GM21360 (cell line): Measurements from ENCODE around the gene UVSSA.
"Not testable (repeated sequence)": the region's sequence is repeated elsewhere in the genome, so short reads cannot be mapped to it uniquely, and the experiment has no call there.

Source experiments
- ATAC-seq: cut with Tn5 transposase; IDR thresholded peaks from one replicate; pipeline ENCODE4 v1.9.1; 2021; ENCODE audit warnings: mild to moderate bottlenecking, moderate library complexity; ENCODE audit not compliant: unreplicated experiment

The UVSSA gene

DNA sequence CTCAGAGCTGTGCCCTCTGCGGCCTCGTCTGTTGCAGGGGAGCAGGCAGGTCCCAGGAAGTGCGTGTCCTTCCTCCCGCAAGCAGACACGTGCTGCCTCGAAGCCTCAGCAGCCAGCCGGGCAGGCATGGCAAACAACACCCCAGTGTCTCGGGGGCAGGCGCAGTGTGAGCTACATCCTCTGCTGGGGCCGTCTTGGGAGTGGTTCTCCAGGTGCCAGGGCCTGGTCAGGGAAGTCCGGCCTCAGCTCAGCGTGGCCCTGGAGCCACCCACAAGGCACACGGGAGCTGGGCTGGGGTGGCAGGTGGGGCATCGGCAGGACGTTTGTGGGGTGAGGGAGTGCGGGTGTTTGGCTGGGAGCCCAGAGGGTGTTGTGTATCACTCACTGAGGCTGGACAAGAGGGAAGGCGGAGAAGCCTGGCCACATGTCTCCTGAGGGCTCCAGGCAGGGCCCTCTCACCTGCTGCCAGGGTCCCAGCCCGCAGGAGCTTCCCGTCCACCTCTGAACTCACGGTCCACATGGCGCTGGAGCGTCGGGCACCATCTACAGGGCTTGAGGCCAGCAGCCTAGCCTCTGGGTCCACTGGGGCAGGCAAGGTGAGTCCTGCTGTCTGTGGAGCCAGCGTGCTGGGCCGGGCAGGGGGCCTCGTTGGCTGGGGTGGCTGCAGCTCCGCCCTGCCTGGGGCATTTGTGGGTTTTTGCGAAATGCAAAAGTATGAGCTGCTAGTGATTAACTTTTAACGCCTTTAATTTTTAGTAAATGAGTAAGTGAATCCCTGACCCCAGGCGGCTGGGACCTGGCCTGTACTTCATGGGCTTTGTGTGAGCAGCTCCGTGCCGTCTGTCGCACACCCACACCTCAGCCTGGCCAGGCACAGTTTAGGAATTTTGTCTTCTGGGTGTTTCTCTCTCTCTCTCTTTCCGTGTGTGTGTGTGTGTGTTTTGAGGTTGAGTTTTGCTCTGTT is 17.3 kb upstream of the UVSSA start:
- ATAC-seq, result no peak

DNA sequence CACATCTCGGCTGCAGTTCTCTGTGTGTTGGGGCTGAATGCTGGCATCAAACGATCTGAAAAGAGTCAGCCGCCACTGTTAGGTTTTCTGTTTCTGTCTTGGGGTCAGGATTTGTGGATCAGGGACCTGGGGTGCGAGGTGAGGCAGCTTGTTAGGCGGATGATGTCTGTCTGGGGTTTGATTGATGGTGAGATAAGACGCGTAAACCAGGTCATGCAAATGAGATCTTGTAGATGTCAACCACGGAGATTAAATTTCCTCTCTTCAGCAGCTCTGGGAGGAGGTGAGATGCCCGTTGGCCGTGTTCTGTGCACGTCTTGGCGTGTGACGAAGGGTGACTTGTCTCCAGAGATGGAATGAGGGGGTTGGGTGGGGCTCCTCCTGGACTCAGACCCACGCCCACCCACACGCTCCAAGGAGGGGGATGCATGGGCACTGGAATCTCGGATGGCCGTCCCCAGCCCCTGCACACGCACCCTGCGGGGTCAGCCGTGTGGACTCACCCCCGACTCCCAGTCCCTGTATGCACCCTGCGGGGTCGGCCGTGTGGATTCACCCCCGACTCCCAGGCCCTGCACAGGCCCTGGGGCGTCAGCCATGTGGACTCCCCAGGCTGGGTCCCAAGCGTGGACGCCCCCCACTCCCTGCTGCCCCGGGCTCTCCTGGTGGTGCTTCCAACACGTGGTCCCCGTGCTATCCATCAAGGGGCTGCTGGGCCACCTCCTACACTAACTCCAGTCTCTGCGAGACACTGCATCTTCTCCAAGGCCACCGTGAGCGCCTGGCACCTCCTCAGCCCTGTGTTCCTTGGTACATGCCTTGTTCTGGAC is 16.0 kb upstream of the UVSSA start:
- ATAC-seq, result no peak

DNA sequence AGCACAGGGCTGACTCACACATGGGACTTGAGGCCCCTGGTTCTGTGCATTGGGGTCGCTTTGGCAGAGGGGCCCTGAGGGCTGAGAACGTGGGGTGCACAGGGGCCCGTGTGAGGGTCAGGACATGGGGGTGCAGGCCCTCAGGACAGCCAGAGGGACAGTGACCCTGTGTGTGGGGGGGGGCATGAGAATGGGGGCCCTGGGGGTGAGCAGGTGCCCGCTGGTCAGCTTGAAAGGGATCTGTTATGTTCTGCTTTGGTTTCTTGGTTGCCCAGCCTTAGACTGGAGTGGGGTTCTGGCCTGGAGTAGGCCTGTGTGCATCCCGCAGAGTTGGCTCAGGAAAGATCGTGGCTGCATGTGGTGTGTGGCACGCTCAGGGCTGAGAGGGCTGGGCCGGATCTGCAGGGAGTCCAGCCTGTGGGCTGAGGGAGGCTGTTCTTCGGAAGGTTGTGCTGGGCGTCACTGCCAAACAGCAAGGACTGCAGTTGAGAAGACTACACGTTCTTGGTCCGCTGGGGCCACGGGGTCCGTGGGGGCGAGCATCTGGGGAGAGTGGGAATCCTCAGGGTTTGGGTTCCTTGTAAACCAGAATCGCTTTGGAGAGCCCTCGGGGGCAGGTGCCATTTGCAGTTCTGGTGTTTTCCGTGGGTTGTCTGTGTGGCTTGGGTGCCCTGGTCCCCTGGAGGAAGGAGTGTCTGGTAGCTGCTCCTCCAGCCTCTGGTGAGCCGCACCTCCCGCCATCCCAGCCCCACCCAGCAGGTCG is 15.2 kb upstream of the UVSSA start:
- no peak for ATAC-seq

DNA sequence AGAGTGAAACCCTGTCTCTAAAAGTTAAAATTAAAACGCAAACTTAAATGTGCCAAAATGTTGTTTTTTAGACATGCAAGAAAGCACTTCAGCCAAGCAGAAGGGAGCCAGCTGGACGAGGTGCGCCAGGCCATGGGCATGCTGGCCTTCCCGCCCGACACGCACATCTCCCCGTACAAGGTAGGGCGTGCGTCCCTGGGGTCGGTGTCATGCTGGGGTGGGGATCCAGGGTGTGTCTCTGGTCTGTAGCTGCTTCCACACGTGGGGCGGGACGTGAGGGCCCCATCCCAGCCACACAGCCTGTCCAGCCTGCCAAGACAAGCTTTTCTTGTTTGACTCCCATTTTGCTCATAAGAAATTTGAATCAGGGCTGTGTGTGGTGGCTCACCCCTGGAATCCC is 14.3 kb upstream of the UVSSA start:
- no peak for ATAC-seq

DNA sequence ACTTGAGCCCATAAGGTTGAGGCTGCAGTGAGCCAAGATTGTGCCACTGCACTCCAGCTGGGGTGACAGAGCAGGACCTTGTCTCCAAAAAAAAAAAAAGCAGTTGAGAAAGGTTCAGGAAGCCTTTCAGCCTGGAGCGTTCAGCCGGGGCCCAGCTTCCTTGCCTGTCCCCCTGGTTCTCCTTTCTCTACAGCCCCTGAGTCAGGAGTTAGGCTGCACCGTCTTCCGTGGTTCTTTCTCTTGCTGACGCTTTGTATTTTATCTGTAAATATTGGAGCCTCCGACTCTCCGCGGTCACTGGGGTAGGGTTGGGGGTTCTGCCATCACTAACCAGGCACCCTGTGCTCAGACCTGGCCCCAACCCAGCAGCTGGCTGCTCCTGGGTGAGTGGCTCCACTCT is 13.8 kb upstream of the UVSSA start:
- ATAC-seq, result no peak

DNA sequence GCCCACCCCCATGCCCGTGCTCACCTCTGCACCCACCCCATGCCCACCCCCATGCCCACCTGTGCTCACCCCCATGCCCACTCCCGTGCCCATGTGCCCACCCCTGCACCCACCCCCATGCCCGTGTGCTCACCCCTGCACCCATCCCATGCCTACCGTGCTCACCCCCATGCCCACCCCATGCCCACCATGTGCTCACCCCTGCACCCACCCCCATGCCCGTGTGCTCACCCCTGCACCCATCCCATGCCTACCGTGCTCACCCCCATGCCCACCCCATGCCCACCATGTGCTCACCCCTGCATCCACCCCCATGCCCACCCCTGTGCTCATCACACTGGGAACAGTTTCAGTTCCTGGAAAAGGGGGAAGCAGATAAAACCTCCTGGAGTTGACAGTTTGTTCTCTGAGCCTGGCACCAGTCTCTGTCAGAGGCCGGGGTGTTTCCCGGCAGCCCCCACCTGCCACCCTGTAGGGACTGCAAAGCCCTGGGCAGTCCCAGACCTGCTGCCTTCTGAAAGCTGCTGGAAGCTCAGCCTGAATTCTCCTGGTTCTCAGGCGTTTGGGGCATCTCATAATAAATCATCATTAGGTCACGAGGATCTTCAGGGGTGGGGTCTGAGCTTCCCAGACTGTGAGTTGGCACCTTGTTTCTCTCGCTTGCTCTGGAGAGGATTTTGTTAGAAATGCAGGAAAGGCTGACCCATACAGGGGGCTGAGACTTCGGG is 13.0 kb upstream of the UVSSA start:
- ATAC-seq, result not testable (repeated sequence)

DNA sequence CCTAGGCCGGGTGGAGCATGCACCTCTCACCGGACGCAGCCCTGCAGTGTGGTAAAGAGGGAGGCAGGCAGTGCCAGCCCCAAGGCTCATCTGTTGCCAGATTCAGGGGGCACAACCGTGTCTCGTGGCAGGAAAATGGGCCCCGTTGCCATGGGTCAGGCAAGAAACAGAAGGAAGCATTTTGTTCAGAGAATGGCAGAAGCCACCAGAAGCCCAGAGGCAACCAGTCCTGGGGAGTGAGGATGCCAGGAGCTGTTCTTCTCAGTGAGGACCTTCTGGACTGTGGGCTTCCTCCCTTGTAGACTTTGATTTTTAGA is 12.5 kb upstream of the UVSSA start:
- ATAC-seq, result no peak

DNA sequence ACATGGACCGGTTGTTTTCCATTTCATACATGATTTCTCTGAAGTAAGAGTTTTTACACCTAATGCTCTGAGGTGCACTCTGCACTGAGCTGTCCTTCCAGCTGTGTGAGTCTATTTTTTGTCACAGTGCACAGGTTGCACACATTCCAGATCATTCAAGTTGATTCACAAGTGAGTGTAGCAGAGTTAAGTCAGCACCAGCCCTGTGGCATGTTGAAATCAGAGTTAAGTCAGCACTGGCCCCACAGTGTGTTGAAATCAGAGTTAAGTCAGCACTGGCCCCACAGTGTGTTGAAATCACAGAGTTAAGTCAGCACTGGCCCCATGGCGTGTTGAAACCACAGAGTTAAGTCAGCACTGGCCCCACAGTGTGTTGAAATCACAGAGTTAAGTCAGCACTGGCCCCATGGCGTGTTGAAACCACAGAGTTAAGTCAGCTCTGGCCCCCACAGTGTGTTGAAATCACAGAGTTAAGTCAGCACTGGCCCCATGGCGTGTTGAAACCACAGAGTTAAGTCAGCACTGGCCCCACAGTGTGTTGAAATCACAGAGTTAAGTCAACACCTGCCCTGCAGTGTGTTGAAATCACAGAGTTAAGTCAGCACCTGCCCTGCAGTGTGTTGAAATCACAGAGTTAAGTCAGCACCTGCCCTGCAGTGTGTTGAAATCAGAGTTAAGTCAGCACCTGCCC is 11.7 kb upstream of the UVSSA start:
- not testable (repeated sequence) for ATAC-seq

DNA sequence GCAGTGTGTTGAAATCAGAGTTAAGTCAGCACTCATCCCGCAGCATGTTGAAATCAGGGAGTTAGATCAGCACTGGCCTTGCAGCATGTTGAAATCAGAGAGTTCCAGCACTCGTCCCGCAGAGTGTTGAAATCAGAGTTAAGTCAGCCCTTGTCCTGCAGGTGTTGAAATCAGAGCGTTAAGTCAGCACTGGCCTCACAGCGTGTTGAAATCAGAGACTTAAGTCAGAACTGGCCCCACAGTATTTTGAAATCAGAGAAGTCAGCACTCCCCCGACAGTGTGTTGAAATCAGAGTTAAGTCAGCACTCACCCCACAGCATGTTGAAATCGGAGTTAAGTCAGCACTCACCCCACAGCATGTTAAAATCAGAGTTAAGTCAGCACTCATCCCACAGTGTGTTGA is 10.9 kb upstream of the UVSSA start:
- ATAC-seq, result no peak

DNA sequence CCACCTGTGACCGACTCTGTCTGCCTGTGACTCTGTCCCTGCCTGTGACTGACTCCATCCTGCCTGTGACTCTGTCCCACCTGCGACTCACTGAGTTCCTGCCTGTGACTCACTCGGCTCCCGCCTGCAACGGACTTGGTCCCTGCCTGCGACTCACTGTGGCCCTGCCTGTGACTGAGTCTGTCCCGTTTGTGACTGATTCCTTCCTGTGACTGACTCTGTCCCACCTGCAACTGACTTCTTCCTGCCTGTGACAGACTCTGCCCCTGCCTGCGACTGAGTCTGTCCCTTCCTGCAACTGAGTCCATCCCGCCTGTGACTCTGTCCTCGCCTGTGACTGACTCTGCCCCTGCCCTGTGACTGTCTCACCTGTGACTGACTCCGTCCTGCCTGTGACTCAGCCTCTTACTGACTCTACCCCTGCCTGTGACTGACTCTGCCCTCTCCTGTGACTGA is 9.6 kb upstream of the UVSSA start:
- no peak for ATAC-seq

DNA sequence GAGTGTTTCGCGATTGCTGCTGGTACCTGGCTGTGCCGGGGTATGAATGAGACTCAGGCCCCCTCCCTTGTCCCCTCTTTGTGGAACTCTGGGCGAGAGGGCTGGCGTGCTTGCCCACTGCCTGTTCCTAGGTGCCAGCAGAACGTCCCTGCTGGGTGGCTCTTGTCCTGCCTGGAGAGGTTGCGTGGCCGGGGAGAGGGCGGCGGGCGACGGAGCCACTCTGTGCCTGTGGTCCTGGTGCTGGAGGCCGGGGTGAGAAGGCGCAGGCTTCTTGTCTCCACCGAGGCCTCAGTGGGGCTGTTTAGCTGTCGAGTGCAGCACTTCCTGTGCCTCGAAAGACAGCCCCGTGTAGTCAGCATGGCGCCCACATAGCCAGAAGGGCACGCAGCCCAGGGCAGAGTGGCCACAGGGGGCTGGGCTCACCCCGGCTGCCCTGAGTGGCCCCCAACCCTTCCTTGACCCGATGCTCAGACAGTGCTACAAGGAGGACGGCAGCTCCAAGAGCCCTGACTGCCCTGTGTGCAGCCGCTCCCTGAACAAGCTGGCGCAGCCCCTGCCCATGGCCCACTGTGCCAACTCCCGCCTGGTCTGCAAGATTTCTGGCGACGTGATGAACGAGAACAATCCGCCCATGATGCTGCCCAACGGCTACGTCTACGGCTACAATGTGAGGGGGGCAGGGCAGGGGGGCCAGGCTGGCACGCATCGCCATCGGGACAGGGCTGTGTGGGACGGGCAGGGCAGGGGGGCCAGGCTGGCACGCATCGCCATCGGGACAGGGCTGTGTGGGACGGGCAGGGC is 8.9 kb upstream of the UVSSA start:
- no peak for ATAC-seq

DNA sequence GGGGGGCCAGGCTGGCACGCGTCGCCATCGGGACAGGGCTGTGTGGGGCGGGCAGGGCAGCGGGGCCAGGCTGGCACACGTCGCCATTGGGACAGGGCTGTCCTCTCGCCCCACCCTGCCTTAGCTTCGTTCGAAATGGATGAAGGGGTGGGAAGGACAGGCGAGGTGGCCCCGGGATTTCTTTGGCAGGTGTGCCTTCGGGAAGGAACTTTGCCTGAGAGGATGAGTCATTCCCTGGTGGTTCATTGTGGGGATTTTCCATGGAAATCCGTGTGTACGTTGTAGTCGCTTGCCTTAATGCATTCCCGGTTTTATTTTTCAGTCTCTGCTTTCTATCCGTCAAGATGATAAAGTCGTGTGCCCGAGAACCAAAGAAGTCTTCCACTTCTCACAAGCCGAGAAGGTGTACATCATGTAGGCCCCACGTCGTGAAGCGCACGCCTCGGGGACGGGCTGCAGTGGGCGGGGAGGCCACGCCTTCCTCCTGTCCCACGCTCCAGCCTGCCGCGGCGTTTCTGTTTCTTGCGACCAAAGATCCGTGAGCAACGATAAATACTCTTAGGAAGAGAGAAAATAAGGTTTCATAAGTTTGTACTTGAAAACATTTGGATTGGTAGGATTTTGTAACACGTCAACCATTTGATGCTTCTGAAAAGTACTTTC is 8.1 kb upstream of the UVSSA start:
- no peak for ATAC-seq

DNA sequence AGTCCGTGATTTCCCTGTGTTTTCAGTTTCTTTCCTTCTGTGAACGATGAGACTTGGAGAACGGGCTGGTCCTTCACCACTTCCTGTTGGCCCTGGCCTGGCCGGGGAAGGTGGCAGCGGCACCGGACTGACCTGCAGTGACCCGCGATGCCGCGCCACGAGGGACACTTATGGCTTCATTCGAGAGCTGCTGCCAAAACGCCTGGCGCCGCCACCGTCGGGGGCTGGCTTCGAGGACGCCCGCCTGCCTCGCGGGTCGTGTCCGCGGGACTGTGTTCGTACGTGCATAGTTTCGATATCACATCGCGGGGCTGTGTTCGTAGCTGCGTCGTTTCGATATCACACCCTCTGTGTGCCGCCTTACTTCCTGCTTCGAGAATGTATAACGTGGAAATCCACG is 7.5 kb upstream of the UVSSA start:
- no peak for ATAC-seq

DNA sequence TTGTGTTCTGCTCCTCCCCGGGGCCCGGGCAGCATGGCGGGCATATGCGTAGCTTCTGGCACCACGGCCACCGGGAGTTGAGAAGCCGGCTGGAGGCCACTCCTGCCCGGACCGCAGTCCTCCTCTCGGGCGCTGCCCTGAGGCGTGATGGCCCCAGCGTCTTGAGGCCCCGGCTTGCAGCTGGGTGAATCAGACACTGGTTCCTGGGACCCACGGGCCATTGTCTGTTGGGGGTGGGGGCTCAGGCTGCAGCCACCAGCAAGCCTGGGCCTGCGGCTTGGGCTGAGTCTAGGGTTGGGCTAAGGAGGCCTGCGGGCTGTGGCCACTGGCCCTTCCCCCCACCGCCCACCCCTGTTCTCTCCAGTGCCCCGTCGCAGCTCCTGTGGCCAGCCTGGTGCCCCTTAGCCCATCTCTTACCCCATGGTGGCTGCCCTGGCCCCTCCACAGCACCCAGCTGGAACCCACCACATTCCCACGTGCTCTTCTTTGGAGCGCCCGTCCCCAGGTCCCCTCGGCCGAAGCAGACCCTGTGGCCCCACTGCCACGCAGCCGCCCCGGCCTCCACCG is 6.7 kb upstream of the UVSSA start:
- ATAC-seq, result no peak

DNA sequence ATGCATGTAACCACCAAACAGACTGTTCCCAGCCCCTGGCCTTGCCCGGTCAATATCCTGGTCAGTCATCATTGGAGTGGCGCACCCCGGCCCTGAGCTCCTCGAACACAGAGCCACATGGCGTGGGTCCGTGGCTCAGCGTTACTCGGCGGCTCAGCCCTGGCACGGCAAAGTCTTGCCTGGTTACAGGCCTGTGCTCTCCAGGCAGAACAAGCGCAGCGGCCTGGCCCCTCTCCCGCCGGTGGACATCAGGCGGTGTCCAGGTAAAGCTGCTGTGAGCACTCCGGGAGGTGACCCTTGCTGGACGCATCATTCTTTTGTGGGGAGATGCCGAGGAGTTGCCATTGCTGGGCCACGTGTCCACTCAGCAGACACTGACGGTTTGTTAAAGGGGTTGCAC is 6.1 kb upstream of the UVSSA start:
- ATAC-seq, result no peak

DNA sequence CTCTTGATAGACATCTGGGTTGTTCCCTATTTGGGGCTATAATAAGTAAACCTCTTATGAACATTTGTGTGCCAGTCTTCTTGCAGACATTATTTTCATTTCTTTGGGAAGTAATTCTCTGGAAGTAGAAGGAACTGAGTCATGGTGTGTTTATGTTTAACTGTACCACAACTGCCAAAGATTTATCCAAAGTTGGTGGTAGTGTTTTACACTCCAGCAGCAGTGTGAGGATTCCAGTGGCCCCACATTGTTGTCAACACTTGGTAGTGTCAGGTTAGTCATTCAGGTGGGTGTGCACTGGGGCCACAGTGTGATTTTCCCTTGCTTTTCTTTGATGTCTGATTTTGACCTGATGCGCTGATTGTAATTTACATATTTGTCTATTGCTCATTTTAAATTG is 5.0 kb upstream of the UVSSA start:
- ATAC-seq, result no peak

DNA sequence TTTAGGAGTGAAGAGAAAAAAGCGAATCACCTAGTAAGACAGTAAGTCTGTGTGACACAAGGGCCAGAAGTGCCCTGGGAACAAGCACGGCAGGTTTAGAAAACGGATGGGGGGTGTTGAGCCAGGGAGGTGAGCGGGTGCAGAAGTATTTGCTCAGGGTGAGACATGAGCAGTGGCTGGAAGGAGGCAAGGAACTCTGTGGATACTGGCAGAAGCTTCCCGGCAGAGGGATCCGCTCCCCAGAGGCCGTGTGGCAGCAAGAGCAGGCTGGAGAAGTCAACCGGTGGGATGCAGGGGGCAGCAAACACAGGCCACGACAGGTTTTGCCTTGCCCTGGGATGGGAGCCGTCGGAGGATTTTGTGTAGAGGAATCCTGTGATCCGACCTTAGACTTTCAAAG is 2.3 kb upstream of the UVSSA start:
- no peak for ATAC-seq
